Stimulated activated CD4-positive, alpha-beta T cell treated with anti-CD3 and anti-CD28 coated beads, Interleukin-1b, Interleukin-23, amount 100 ng/mL, for 24 hours (primary cell): Measurements from ENCODE around the gene CA10.
A peak's percentile ranks its signal among the peaks of the same experiment; 100 is the strongest.

Experiments used
- DNase-seq, 4 experiments: peaks; one replicate each; pipeline ENCODE4 v3.0.0-alpha.2; 2020; ENCODE audit warnings: low read depth in 4 of 4, low spot score in 1 of 4

The CA10 gene

GRCh38 chr17:52147431-52147830 lies 11.1 kb downstream of the CA10 start:
- no peak for DNase-seq

GRCh38 chr17:52145476-52145875 lies 13.0 kb downstream of the CA10 start:
- no peak for DNase-seq

DNA sequence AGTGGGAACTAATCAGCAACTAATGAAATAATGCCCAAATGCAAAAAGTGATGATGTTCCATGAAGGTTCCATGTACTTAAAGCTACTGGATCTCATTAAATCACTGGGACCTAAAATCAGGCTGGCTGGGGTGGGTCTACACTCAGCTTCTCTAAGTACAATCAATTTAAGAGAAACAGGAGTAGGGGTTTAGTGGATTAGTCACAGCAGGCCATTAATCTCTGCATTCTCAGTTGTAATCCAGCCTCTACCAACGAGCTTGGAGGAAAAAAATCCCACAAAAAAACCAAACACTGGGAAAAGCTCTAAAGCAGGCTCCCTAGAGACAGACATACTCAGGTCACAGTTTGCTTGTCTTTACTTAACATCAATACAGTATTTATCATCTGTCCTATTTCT lies 15.0 kb downstream of the CA10 start:
- DNase-seq, result no peak

DNA sequence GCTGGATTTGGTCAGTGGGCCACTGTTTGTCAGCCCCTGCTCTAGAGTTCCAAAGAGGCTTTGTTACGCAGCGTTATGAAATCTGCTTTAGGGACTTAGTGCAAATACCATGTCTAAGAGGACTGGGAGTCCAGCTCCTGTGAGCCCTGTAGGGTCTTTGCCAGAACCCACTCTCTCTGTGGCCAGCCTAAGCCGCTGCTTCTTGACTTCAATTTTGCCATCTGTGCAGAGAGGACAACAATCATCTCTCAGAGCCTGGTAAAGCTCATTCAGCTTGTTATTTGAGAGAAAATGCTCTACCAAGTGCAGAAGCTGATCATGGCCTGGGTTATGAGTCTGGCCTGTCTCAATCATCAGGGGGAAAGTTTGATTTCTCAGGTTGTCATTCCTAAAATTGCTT lies 17.9 kb downstream of the CA10 start:
- no peak for DNase-seq

- no peak for DNase-seq
Measured at GRCh38 chr17:52138752-52139151, 19.8 kb downstream of the CA10 start.

DNA sequence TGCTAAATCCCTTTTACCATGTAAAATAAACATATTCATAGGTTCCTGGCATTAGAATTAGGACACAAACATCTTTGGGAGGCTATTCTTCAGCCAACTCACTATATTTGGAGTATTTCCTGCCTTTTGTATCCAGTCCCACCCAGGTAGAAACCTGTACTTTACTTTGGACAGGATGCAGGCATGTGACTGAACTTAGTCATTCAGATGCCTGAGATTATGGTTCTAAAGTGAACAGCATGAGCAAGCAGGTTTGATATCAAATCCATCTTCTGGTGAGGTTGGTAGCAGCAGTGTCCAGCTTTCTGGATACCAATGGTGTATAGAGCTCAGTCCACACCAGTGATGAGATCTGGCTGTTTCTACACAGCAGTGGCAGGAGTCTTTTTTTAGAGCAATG lies 20.2 kb downstream of the CA10 start:
- DNase-seq, result no peak

GRCh38 chr17:52136166-52136565 lies 22.3 kb downstream of the CA10 start:
- DNase-seq, result no peak

- DNase-seq, result no peak
Measured at GRCh38 chr17:52134641-52135040, 23.9 kb downstream of the CA10 start.

GRCh38 chr17:52128721-52129120 lies 29.8 kb downstream of the CA10 start:
- DNase-seq, result no peak

DNA sequence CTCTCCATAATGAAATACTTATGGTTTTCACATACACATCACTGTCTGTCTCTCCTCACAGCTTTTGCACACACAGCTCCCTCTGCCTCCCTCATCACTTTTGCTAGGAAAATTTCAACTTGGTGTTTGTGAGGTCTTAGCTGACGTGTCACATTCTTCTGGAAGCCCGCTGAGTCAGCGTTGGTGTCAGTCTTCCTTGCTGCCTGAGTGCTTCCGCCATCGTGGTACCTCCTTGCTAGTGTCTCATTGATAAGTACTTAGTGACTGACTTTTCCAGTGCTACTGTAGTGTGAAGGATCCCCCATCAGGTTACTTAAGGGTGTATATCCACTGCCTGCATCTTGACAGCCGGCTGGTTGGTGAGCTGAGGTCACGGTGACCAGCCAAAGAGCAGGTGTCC lies 33.5 kb downstream of the CA10 start:
- DNase-seq, result no peak

GRCh38 chr17:52124561-52124960 lies 34.0 kb downstream of the CA10 start:
- DNase-seq, result no peak

DNA sequence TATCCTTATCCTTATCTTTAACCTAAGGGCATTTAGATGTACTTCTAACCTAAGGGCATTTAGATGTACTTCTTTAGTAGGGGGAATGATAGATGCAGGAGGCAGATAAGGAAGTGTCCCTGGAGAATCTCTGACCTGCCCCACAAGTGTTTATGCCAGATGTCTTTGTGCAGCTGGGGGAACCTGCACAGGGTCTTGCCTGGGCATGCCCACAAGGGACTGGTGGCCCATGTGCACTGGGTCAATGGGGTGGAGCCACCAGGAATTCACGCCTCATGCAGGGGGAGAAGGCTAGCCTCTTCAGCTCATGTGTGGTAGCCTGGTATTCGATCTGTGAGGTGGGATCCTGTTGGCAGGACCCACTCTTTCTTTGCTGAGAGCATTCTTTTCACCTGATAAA lies 38.0 kb downstream of the CA10 start:
- no peak for DNase-seq

DNA sequence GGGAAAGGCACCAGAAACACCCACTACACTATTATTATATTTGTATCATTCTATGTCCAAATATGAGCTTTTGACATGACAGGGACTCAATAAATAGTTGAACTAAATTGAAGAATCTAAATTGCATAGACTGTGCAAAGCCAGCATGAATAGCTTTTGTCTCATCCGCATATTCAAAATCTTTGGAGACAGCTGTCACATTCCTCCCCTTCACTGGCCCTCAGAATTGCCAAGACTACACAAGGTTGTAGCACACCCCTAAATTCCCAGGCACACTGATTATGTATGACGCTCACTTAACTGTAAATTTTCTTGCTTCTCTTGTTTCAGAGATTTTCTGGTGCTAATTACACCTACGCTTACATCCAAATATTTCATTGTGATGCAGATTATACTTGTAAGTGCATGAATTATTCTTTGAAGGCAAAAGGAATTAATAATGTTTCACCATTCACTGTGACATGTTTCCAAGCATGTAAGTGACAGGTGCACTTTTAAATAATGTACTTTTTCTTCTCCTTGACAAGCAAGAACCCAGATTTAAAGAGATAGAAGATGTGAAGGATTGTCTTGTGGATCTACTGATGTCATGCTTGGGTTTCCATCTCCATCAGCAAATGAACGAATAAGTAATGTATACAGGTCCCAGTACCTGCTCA lies 47.5 kb downstream of the CA10 start:
- DNase-seq, result no peak

- DNase-seq, result peak; percentile 9 to 15 (median 14)
Measured at GRCh38 chr17:52106638-52107261, 51.8 kb downstream of the CA10 start.

DNA sequence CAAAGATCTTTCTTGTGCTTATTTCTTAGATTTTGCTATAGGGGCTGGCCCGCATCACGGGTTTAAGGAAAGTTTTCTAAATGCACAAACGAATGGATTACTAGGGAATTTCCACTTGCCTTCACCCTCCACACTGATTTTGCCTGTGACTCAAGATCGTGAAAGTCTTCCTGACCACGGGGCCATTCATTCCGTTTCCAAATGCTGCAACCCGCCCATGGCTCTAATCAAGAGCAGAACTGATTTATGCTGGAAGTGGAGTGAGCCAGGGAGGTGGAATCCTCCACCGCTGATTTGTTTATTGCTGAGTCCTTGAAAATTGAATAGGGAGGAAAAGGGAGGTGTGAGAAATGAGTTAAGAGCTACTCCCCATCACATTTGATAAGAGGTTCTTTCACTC lies 52.4 kb downstream of the CA10 start:
- DNase-seq, result no peak

- DNase-seq, result no peak
Measured at GRCh38 chr17:52105591-52105990, 52.9 kb downstream of the CA10 start.

GRCh38 chr17:52096056-52096455 lies 62.5 kb downstream of the CA10 start:
- no peak for DNase-seq

DNA sequence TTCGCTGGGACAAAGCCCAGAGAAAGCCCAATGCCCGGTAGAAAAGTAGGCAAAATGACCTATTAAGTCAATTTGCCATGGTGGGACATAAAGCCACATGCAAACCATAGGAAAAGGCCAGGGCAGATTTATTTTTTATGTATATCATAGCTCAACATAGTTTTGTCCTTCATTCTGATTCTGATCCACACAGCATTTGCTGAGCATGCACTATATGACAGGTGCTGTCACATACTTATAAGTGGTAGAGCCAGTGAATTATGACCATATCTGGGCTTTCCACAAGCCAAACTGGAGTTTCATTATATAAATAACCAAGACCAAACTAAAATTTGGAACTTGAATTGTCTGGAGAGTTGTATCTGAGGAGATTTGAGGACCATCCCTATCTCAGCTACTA lies 74.3 kb downstream of the CA10 start:
- no peak for DNase-seq

DNA sequence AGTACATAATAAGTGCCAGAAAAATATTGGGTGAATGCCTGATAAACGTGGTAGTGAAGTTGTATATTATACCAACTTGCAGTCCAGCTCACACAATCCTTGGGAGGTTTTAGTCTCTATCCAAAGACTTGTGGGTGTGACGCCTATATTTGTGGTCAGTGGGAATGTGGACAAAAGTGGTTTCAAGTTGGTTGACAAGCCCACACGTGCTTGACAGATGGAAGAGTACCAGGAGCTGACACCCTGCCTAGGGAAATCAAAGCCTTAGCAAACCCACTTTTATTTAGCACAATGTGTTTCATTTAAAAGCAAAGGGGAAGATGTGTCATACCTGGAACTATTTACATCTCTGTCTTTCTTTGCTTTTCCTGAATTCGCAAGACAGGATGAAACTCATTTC lies 79.0 kb downstream of the CA10 start:
- no peak for DNase-seq

DNA sequence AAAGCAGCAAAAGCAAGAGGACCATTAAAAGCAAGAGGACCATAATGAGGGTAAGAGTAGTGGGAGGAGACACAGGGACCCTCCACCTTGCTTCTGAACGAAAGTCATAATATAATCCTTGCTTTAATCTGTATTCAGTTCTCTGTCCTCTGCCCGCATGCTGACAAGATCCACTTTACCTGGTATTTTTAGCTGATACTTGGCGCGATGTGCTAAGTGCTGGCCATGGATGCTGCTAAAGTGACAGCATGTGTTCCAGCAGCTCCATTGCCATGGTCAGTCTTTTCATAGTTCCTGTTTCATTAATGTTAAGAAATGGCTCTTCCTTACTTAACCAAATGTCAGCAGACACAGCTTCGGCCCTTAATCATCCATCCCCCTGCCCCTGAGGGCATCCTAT lies 86.8 kb downstream of the CA10 start:
- no peak for DNase-seq

DNA sequence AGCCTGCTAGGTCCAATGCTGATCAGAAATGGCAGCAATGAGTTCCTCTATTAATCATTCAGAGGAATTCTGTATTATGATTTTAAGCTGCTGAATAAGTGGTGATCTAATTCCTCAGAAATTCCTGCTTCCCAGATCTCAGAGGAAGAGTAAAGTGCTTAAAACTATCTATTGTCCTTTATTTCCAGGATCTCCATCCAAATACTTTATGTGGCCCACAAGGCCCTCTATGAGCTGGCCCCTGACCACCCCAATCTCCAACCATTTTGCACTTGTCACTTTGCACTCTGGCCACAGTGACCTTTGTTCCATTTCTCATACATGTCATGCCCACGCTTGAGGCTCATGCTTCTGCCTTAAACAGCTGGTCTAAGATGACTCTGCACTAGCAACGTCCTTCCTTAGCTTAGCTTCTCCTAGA lies 93.7 kb downstream of the CA10 start:
- DNase-seq, result no peak

GRCh38 chr17:52049496-52049895 lies 109.0 kb downstream of the CA10 start:
- DNase-seq, result no peak

GRCh38 chr17:52049051-52049450 lies 109.5 kb downstream of the CA10 start:
- DNase-seq, result no peak
